Neural cell (in vitro differentiated cells): Measurements from ENCODE around the gene LCE1B. TPM values are rescaled to one million over a fixed set of nuclear protein-coding genes. Genes with fewer than 3 reads are reported as not detected.

ENCODE experiments used
- H2AFZ ChIP-seq: fragments of 200-600, 300-800 bp; sonication (generic), shearing (Covaris generic); 2 replicates; pipeline ENCODE4 v1.6.0; 2014; ENCODE audit warnings: low read depth, mild to moderate bottlenecking, antibody characterized with exemption, low read length, moderate library complexity
- H3F3A ChIP-seq: fragments of 200-600 bp; shearing (Covaris generic); 2 replicates; pipeline ENCODE4 v1.6.1; 2016; ENCODE audit warnings: mild to moderate bottlenecking, moderate library complexity, mixed read lengths, antibody characterized with exemption, low read length; ENCODE audit not compliant: insufficient read depth, poor library complexity, severe bottlenecking
- H3K27ac ChIP-seq: fragments of 200-600, 300-800 bp; sonication (generic), shearing (Covaris generic); 2 replicates; pipeline ENCODE4 v1.5.1; 2014; ENCODE audit warnings: mild to moderate bottlenecking, low read length, moderate library complexity
- H3K27me3 ChIP-seq: fragments of 300-800, 200-600 bp; sonication (generic), shearing (Covaris generic); 2 replicates; pipeline ENCODE4 v1.6.0; 2014; ENCODE audit warnings: mild to moderate bottlenecking, low read depth, low read length, moderate library complexity; ENCODE audit not compliant: insufficient read depth
- H3K36me3 ChIP-seq: fragments of 300-800, 200-600 bp; sonication (generic), shearing (Covaris generic); 2 replicates; pipeline ENCODE4 v1.5.1; 2014; ENCODE audit warnings: mild to moderate bottlenecking, antibody characterized with exemption, low read length, moderate library complexity; ENCODE audit not compliant: insufficient read depth
- H3K4me2 ChIP-seq: fragments of 300-800, 200-600 bp; sonication (generic), shearing (Covaris generic); 2 replicates; pipeline ENCODE4 v1.6.0; 2014; ENCODE audit warnings: mild to moderate bottlenecking, low read length
- H3K4me3 ChIP-seq: fragments of 300-800, 200-600 bp; sonication (generic), shearing (Covaris generic); 2 replicates; pipeline ENCODE4 v1.5.1; 2014; ENCODE audit warnings: mild to moderate bottlenecking, low read length, moderate library complexity
- H3K79me2 ChIP-seq: fragments of 200-600 bp; shearing (Covaris generic); replicated peaks from 2 replicates; pipeline ENCODE4 v1.6.0; 2014; ENCODE audit warnings: mild to moderate bottlenecking, low read length, moderate library complexity; ENCODE audit not compliant: insufficient read depth
- H3K9ac ChIP-seq: fragments of 300-800, 200-600 bp; sonication (generic), shearing (Covaris generic); 2 replicates; pipeline ENCODE4 v1.6.1; 2016; ENCODE audit warnings: mild to moderate bottlenecking, low read length, mixed read lengths
- H3K9me2 ChIP-seq: fragments of 200-600 bp; shearing (Covaris generic); 2 replicates; pipeline ENCODE4 v1.6.1; 2016; ENCODE audit warnings: mild to moderate bottlenecking, low read length, mixed read lengths; ENCODE audit not compliant: insufficient read depth
- H3K9me3 ChIP-seq: fragments of 200-600, 300-800 bp; sonication (generic), shearing (Covaris generic); 2 replicates; pipeline ENCODE4 v1.6.1; 2016; ENCODE audit warnings: mild to moderate bottlenecking, mixed run types, low read length, moderate library complexity, mixed read lengths
- H4K20me1 ChIP-seq: fragments of 200-600 bp; shearing (Covaris generic); 2 replicates; pipeline ENCODE4 v1.6.1; 2016; ENCODE audit warnings: mild to moderate bottlenecking, mixed run types; ENCODE audit not compliant: insufficient read depth
- EP300 ChIP-seq: fragments of 450-650 bp; conservative IDR thresholded peaks from 2 replicates; pipeline ENCODE4 v1.6.1; 2014; ENCODE audit warnings: antibody characterized with exemption, mild to moderate bottlenecking, moderate library complexity; ENCODE audit not compliant: poor library complexity, severe bottlenecking
- EZH2 ChIP-seq: fragments of 200-600, 300-800 bp; shearing (Covaris generic), sonication (generic); IDR thresholded peaks from 2 replicates; pipeline ENCODE4 v1.6.1; 2014; ENCODE audit warnings: antibody characterized with exemption, low read length, borderline replicate concordance, mild to moderate bottlenecking; ENCODE audit not compliant: insufficient read depth, poor library complexity, severe bottlenecking
- MXI1 ChIP-seq: fragments of 450-650 bp; conservative IDR thresholded peaks from 2 replicates; pipeline ENCODE4 v1.6.1; 2014; ENCODE audit warnings: antibody characterized with exemption, mild to moderate bottlenecking; ENCODE audit not compliant: poor library complexity, severe bottlenecking
- POLR2AphosphoS5 ChIP-seq: IDR thresholded peaks from 2 replicates; pipeline ENCODE4 v1.6.1; 2012
- RAD21 ChIP-seq: fragments of 450-650 bp; conservative IDR thresholded peaks from 2 replicates; pipeline ENCODE4 v1.6.1; 2014; ENCODE audit warnings: antibody characterized with exemption, mild to moderate bottlenecking, moderate library complexity
- SMC3 ChIP-seq: fragments of 450-650 bp; conservative IDR thresholded peaks from 2 replicates; pipeline ENCODE4 v1.6.1; 2014; ENCODE audit warnings: antibody characterized with exemption, mild to moderate bottlenecking, moderate library complexity; ENCODE audit not compliant: poor library complexity
- TAF1 ChIP-seq: IDR thresholded peaks from 2 replicates; pipeline ENCODE4 v1.6.1; 2012; ENCODE audit warnings: low read depth
- polyA minus RNA-seq: library from RNA; depleted of rRNA, polyadenylated mRNA; stranded (reverse); fragments of >200 nt; gene quantifications from 2 replicates; pipeline ENCODE4 v1.2.3, GENCODE V29; 2014
- polyA plus RNA-seq: library from polyadenylated mRNA; depleted of rRNA; stranded (reverse); fragments of >200 nt; gene quantifications from 2 replicates; pipeline ENCODE4 v1.2.3, GENCODE V29; 2014
- TF ChIP-seq, protein P1 (sequence below): IDR thresholded peaks from 2 replicates; pipeline ENCODE4 v1.6.1; 2012; ENCODE audit warnings: borderline replicate concordance
- TF ChIP-seq, protein P2 (sequence below): fragments of 450-650 bp; IDR thresholded peaks from 2 replicates; pipeline ENCODE4 v1.5.1; 2014; ENCODE audit warnings: antibody characterized with exemption, mild to moderate bottlenecking, moderate library complexity; ENCODE audit not compliant: poor library complexity, severe bottlenecking

LCE1B gene, protein sequence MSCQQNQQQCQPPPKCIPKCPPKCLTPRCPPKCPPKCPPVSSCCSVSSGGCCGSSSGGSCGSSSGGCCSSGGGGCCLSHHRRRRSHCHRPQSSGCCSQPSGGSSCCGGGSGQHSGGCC
- not detected in 2 replicates for polyA plus RNA-seq
- polyA minus RNA-seq = not detected in 2 replicates

DNA sequence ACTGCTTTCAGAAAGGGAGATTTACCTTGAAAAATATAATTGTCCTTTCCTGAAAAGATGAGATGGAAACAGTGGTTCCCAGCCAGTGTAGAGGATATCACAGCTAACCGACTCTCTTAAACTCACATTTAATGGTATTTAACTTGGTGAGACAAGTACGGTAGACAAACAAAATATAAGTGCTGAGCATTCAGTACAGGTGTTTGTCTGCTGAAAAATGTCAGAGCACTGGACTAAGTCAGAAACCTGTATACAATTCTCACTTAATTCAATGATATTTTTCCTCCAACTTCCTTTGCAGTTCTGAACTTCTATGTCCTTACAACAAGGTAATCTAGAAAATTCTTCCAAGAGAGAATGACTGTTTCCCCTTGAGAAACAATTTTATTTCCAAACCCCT is at the start of gene LCE1B:
TSS of gene LCE1B (plus strand) at position 301 of the 400 bp plus-strand sequence. CDS start 476 bp downstream, outside the sequence.
- Histone ChIP-seq H3K27me3 (no peaks in the 10 kb centered on the region), H3K36me3 (no peaks in the 10 kb centered on the region), H3K9ac (no peak within 1 kb of the TSS), H3K9me2 (no peaks in the 10 kb centered on the region), H3K27ac (no peak within 1 kb of the TSS), H4K20me1 (no peaks in the 10 kb centered on the region), H3K4me2 (no peak within 1 kb of the TSS), H3F3A (no peaks in the 10 kb centered on the region), H3K4me3 (no peak within 1 kb of the TSS), H2AFZ (no peak within 1 kb of the TSS), H3K79me2 (no peaks in the 10 kb centered on the region), H3K9me3 (no peaks in the 10 kb centered on the region)
- TF ChIP-seq EZH2 (no peak), TAF1 (no peak), RAD21 (no peak), MXI1 (no peak), POLR2AphosphoS5 (no peak), EP300 (no peak), SMC3 (no peak)
- TF ChIP-seq, protein P1, sequence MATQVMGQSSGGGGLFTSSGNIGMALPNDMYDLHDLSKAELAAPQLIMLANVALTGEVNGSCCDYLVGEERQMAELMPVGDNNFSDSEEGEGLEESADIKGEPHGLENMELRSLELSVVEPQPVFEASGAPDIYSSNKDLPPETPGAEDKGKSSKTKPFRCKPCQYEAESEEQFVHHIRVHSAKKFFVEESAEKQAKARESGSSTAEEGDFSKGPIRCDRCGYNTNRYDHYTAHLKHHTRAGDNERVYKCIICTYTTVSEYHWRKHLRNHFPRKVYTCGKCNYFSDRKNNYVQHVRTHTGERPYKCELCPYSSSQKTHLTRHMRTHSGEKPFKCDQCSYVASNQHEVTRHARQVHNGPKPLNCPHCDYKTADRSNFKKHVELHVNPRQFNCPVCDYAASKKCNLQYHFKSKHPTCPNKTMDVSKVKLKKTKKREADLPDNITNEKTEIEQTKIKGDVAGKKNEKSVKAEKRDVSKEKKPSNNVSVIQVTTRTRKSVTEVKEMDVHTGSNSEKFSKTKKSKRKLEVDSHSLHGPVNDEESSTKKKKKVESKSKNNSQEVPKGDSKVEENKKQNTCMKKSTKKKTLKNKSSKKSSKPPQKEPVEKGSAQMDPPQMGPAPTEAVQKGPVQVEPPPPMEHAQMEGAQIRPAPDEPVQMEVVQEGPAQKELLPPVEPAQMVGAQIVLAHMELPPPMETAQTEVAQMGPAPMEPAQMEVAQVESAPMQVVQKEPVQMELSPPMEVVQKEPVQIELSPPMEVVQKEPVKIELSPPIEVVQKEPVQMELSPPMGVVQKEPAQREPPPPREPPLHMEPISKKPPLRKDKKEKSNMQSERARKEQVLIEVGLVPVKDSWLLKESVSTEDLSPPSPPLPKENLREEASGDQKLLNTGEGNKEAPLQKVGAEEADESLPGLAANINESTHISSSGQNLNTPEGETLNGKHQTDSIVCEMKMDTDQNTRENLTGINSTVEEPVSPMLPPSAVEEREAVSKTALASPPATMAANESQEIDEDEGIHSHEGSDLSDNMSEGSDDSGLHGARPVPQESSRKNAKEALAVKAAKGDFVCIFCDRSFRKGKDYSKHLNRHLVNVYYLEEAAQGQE = no peak
- TF ChIP-seq, protein P2, sequence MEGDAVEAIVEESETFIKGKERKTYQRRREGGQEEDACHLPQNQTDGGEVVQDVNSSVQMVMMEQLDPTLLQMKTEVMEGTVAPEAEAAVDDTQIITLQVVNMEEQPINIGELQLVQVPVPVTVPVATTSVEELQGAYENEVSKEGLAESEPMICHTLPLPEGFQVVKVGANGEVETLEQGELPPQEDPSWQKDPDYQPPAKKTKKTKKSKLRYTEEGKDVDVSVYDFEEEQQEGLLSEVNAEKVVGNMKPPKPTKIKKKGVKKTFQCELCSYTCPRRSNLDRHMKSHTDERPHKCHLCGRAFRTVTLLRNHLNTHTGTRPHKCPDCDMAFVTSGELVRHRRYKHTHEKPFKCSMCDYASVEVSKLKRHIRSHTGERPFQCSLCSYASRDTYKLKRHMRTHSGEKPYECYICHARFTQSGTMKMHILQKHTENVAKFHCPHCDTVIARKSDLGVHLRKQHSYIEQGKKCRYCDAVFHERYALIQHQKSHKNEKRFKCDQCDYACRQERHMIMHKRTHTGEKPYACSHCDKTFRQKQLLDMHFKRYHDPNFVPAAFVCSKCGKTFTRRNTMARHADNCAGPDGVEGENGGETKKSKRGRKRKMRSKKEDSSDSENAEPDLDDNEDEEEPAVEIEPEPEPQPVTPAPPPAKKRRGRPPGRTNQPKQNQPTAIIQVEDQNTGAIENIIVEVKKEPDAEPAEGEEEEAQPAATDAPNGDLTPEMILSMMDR = no peak

DNA sequence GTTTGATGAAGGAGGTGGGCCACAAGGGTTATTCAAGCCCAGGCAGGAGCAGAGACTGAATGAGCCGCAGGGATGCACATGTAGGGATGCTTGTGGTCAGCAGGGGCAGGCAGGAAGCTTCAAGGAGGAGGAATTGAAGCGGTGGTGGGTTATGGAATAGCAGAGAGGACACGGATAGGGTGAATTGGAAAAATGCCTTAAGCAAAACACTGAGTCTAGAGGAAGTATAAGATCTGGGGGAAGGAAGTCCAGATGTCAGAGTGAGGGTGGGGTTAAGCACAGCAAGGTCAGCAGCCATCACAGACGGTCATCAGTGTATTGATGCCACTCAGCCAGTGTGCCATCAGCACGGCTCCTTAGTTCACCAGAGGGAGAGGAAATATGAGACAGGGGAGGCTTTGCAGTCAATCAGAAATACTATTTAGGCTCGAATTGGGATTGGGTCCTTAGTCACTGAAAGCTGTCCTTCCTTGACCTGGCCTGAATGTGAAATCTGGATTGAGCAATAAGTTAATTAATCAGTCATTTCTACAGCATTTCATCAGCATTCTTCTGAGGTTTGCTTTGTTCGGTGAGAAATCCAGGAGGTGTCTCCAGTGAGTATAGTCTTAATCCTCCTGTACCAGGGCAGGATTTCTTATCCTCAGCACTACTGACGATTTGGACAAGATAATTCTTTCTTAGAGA is 42.8 kb upstream of the LCE1B start:
- Histone ChIP-seq H3K9me3 (peaks cover 3% of the 10 kb centered on the region), H3K36me3 (no peaks in the 10 kb centered on the region), H3K4me3 (no peak overlapping the region), H3K27ac (no peak overlapping the region), H4K20me1 (no peaks in the 10 kb centered on the region), H3K27me3 (no peaks in the 10 kb centered on the region), H2AFZ (no peak overlapping the region), H3F3A (no peaks in the 10 kb centered on the region), H3K79me2 (no peaks in the 10 kb centered on the region), H3K4me2 (no peak overlapping the region), H3K9me2 (no peaks in the 10 kb centered on the region), H3K9ac (no peak overlapping the region)
- TF ChIP-seq POLR2AphosphoS5 (no peak), EZH2 (no peak), EP300 (no peak), SMC3 (no peak), TAF1 (no peak), RAD21 (no peak), MXI1 (no peak)
- TF ChIP-seq, protein P1 = no peak
- TF ChIP-seq, protein P2 = no peak
